Measurements from ENCODE around the gene TESK2.
"Not testable (repeated sequence)": the region's sequence is repeated elsewhere in the genome, so short reads cannot be mapped to it uniquely, and the experiment has no call there.

Gene TESK2

GRCh38 chr1:45414746-45415145, 76.2 kb downstream of the TESK2 start:
- FAIRE-seq (no peak), DNase-seq (ENCODE audit: insufficient read length, low spot score) (no peak)

GRCh38 chr1:45412899-45413298, 78.1 kb downstream of the TESK2 start:
- FAIRE-seq (no peak), DNase-seq (ENCODE audit: insufficient read length, low spot score) (no peak)

GRCh38 chr1:45411510-45411899, 79.5 kb downstream of the TESK2 start:
- FAIRE-seq: no peak
- DNase-seq (ENCODE audit: insufficient read length, low spot score): no peak

- no peak for DNase-seq (ENCODE audit: insufficient read length, low spot score)
- no peak for FAIRE-seq
Observed at GRCh38 chr1:45410850-45411509, 80.0 kb downstream of the TESK2 start.

GRCh38 chr1:45409276-45409675, 81.7 kb downstream of the TESK2 start:
- DNase-seq (ENCODE audit: insufficient read length, low spot score) (no peak), FAIRE-seq (no peak)

- DNase-seq (ENCODE audit: insufficient read length, low spot score) (no peak), FAIRE-seq (no peak)
Observed at GRCh38 chr1:45407629-45408287, 83.2 kb downstream of the TESK2 start.

GRCh38 chr1:45405636-45406035, 85.3 kb downstream of the TESK2 start:
- FAIRE-seq (no peak), DNase-seq (ENCODE audit: insufficient read length, low spot score) (no peak)

- DNase-seq (ENCODE audit: insufficient read length, low spot score): no peak
- no peak for FAIRE-seq
Observed at GRCh38 chr1:45403718-45404117, 87.2 kb downstream of the TESK2 start.

GRCh38 chr1:45403298-45403697, 87.7 kb downstream of the TESK2 start:
- DNase-seq (ENCODE audit: insufficient read length, low spot score) (no peak), FAIRE-seq (no peak)

GRCh38 chr1:45401524-45401923, 89.4 kb downstream of the TESK2 start:
- FAIRE-seq: no peak

GRCh38 chr1:45400049-45400448, 90.9 kb downstream of the TESK2 start:
- FAIRE-seq (no peak), DNase-seq (ENCODE audit: insufficient read length, low spot score) (no peak)

More at GRCh38 chr1:45401524-45401923, 89.4 kb downstream of the TESK2 start:
- no peak for DNase-seq (ENCODE audit: insufficient read length, low spot score)

- FAIRE-seq (no peak), DNase-seq (ENCODE audit: insufficient read length, low spot score) (no peak)
Observed at GRCh38 chr1:45397285-45397684, 93.7 kb downstream of the TESK2 start.

- FAIRE-seq: no peak
Observed at GRCh38 chr1:45395582-45395981, 95.4 kb downstream of the TESK2 start.

GRCh38 chr1:45395051-45395450, 95.9 kb downstream of the TESK2 start:
- FAIRE-seq: no peak
- no peak for DNase-seq (ENCODE audit: insufficient read length, low spot score)

More at GRCh38 chr1:45395582-45395981, 95.4 kb downstream of the TESK2 start:
- DNase-seq (ENCODE audit: insufficient read length, low spot score): no peak

- DNase-seq (ENCODE audit: insufficient read length, low spot score): no peak
- FAIRE-seq: no peak
Observed at GRCh38 chr1:45394342-45394741, 96.6 kb downstream of the TESK2 start.

- no peak for FAIRE-seq
- no peak for DNase-seq (ENCODE audit: insufficient read length, low spot score)
Observed at GRCh38 chr1:45393718-45394302, 97.2 kb downstream of the TESK2 start.

- no peak for FAIRE-seq
- no peak for DNase-seq (ENCODE audit: insufficient read length, low spot score)
Observed at GRCh38 chr1:45386219-45386618, 104.7 kb downstream of the TESK2 start.

- DNase-seq (ENCODE audit: insufficient read length, low spot score) (no peak), FAIRE-seq (no peak)
Observed at GRCh38 chr1:45385302-45385701, 105.7 kb downstream of the TESK2 start.

- DNase-seq (ENCODE audit: insufficient read length, low spot score); FAIRE-seq: not testable (repeated sequence)
Observed at GRCh38 chr1:45384213-45384612, 106.8 kb downstream of the TESK2 start.

- DNase-seq (ENCODE audit: insufficient read length, low spot score) (no peak), FAIRE-seq (no peak)
Observed at GRCh38 chr1:45383191-45383590, 107.8 kb downstream of the TESK2 start.

- FAIRE-seq: no peak
- no peak for DNase-seq (ENCODE audit: insufficient read length, low spot score)
Observed at GRCh38 chr1:45381243-45381642, 109.7 kb downstream of the TESK2 start.

- FAIRE-seq (no peak), DNase-seq (ENCODE audit: insufficient read length, low spot score) (no peak)
Observed at GRCh38 chr1:45380730-45381129, 110.2 kb downstream of the TESK2 start.

Data from HTR-8/SVneo (cell line).